Right lung (tissue), 5 donors: ENCODE results near the gene PCDHA4. TPM values are rescaled to one million over a fixed set of nuclear protein-coding genes. Genes with fewer than 3 reads are reported as not detected.

Experiments used
- DNase-seq, 2 donors: peaks; one replicate each; pipeline ENCODE4 v3.0.0-alpha.2; 2013
- polyA plus RNA-seq, 5 donors: library from polyadenylated mRNA; unstranded; fragments of 120-200 nt; gene quantifications; one replicate each; pipeline versions ENCODE4 v1.2.1 to v1.2.3, GENCODE V29; 2013; ENCODE audit warnings: inconsistent platforms in 1 of 5, low replicate concordance in 1 of 5; ENCODE audit not compliant: insufficient read length in 5 of 5, insufficient read depth in 1 of 5

PCDHA4 gene
- polyA plus RNA-seq, 5 donors: 0.27 to 0.50 (median 0.44) TPM

- DNase-seq: peak in 1 of 2 donors; percentile 1
Measured at GRCh38 chr5:140855772-140856674, 49.2 kb downstream of the PCDHA4 start, which contains the start of gene PCDHA10. Gene PCDHA10 (plus strand): TSS chr5:140855897. CDS start chr5:140856049, 152 bp downstream.

GRCh38 chr5:140857177-140857986, 50.5 kb downstream of the PCDHA4 start:
- DNase-seq: no peak

GRCh38 chr5:140857987-140858240, 51.0 kb downstream of the PCDHA4 start:
- no peak for DNase-seq

- DNase-seq: no peak
Measured at GRCh38 chr5:140862441-140863295, 55.8 kb downstream of the PCDHA4 start.

Other genes starting within 250 kb of the PCDHA4 start
- 10 to 100 TPM; 19.2 to 30.7 (median 22.9) TPM for gene SRA1, start 249.6 kb upstream of the PCDHA4 start, polyA plus RNA-seq
- gene APBB3, start 242.5 kb upstream of the PCDHA4 start, polyA plus RNA-seq: 10 to 100 TPM; 41.6 to 57.2 (median 47.9) TPM
- gene SLC35A4, start 242.2 kb upstream of the PCDHA4 start, polyA plus RNA-seq: 10 to 100 TPM; 68.2 to 81.1 (median 71.0) TPM
- gene CD14, start 173.9 kb upstream of the PCDHA4 start, polyA plus RNA-seq: 10 to 100 TPM; 12.1 to 27.7 (median 16.8) TPM
- 10 to 100 TPM; 18.0 to 22.1 (median 20.0) TPM for gene TMCO6, start 167.6 kb upstream of the PCDHA4 start, polyA plus RNA-seq
- gene NDUFA2, start 159.4 kb upstream of the PCDHA4 start, polyA plus RNA-seq: 10 to 100 TPM; 50.2 to 85.8 (median 61.8) TPM
- 100 to 1,000 TPM; 140 to 196 (median 152) TPM for gene IK, start 159.2 kb upstream of the PCDHA4 start, polyA plus RNA-seq
- 10 to 100 TPM; 15.3 to 21.5 (median 20.5) TPM for gene WDR55, start 142.2 kb upstream of the PCDHA4 start, polyA plus RNA-seq
- under 1 TPM in 3 of 5 donors, not detected in 2; 0.55 to 0.70 (median 0.68) TPM for gene DND1, start 133.5 kb upstream of the PCDHA4 start, polyA plus RNA-seq
- gene HARS1, start 115.7 kb upstream of the PCDHA4 start, polyA plus RNA-seq: 10 to 100 TPM; 71.4 to 77.3 (median 73.1) TPM
- 10 to 100 TPM; 42.4 to 56.4 (median 49.8) TPM for gene HARS2, start 115.6 kb upstream of the PCDHA4 start, polyA plus RNA-seq
- gene ZMAT2, start 106.6 kb upstream of the PCDHA4 start, polyA plus RNA-seq: 100 to 1,000 TPM in 4 of 5 donors, 10 to 100 TPM in 1; 95.6 to 151 (median 114) TPM
- gene PCDHA1, start 20.9 kb upstream of the PCDHA4 start, polyA plus RNA-seq: under 1 TPM; 0.07 to 0.18 (median 0.09) TPM
- under 1 TPM; 0.14 to 0.34 (median 0.31) TPM for gene PCDHA2, start 12.2 kb upstream of the PCDHA4 start, polyA plus RNA-seq
- gene PCDHA3, start 6.0 kb upstream of the PCDHA4 start, polyA plus RNA-seq: under 1 TPM; 0.19 to 0.40 (median 0.27) TPM
- gene PCDHA5, start 14.5 kb downstream of the PCDHA4 start, polyA plus RNA-seq: under 1 TPM; 0.06 to 0.12 (median 0.09) TPM
- under 1 TPM; 0.21 to 0.37 (median 0.29) TPM for gene PCDHA6, start 20.9 kb downstream of the PCDHA4 start, polyA plus RNA-seq
- gene PCDHA7, start 27.2 kb downstream of the PCDHA4 start, polyA plus RNA-seq: under 1 TPM; 0.32 to 0.67 (median 0.44) TPM
- gene PCDHA8, start 34.1 kb downstream of the PCDHA4 start, polyA plus RNA-seq: under 1 TPM; 0.04 to 0.21 (median 0.12) TPM
- gene PCDHA9, start 41.3 kb downstream of the PCDHA4 start, polyA plus RNA-seq: under 1 TPM; 0.04 to 0.10 (median 0.05) TPM
- gene PCDHA10, start 48.8 kb downstream of the PCDHA4 start, polyA plus RNA-seq: under 1 TPM; 0.10 to 0.67 (median 0.36) TPM
- gene PCDHA11, start 61.9 kb downstream of the PCDHA4 start, polyA plus RNA-seq: under 1 TPM; 0.09 to 0.74 (median 0.32) TPM
- under 1 TPM; 0.08 to 0.14 (median 0.09) TPM for gene PCDHA12, start 68.2 kb downstream of the PCDHA4 start, polyA plus RNA-seq
- gene PCDHA13, start 75.1 kb downstream of the PCDHA4 start, polyA plus RNA-seq: under 1 TPM; 0.08 to 0.42 (median 0.11) TPM
- gene PCDHAC1, start 119.2 kb downstream of the PCDHA4 start, polyA plus RNA-seq: under 1 TPM; 0.23 to 0.53 (median 0.30) TPM
- 1 to 10 TPM; 2.4 to 4.3 (median 3.5) TPM for gene PCDHAC2, start 159.4 kb downstream of the PCDHA4 start, polyA plus RNA-seq
- gene PCDHB1, start 244.3 kb downstream of the PCDHA4 start, polyA plus RNA-seq: under 1 TPM; 0.06 to 0.20 (median 0.11) TPM